DMS153 (cell line): ENCODE measurements around the gene PPP1R14D.

ENCODE experiments used
- DNase-seq: peaks from one replicate; lab custom pipeline; 2025; lab: John Stamatoyannopoulos, UW

The PPP1R14D gene

GRCh38 chr15:40852529-40852928 is 24.0 kb upstream of the PPP1R14D start:
- DNase-seq = no peak

- DNase-seq = no peak
Measured at GRCh38 chr15:40850576-40851112, 22.1 kb upstream of the PPP1R14D start.

- peak; percentile 69 for DNase-seq
Measured at GRCh38 chr15:40847223-40847961, 18.9 kb upstream of the PPP1R14D start.

GRCh38 chr15:40846841-40847222 is 18.3 kb upstream of the PPP1R14D start:
- DNase-seq = no peak

GRCh38 chr15:40845511-40846284 is 17.2 kb upstream of the PPP1R14D start:
- DNase-seq = peak; percentile 31

- DNase-seq = no peak
Measured at GRCh38 chr15:40845036-40845435, 16.5 kb upstream of the PPP1R14D start.

GRCh38 chr15:40844696-40845030 is 16.2 kb upstream of the PPP1R14D start:
- no peak for DNase-seq

GRCh38 chr15:40843885-40844695 is 15.6 kb upstream of the PPP1R14D start, which contains the start of gene SPINT1:
Gene SPINT1, plus strand, starts transcription at chr15:40844048. Its CDS starts 507 bp downstream, at chr15:40844555.
- DNase-seq = no peak

- no peak for DNase-seq
Measured at GRCh38 chr15:40843261-40843884, 14.9 kb upstream of the PPP1R14D start.

GRCh38 chr15:40841741-40842140 is 13.2 kb upstream of the PPP1R14D start:
- DNase-seq = no peak

GRCh38 chr15:40838756-40839155 is 10.2 kb upstream of the PPP1R14D start:
- DNase-seq = no peak

GRCh38 chr15:40836020-40836419 is 7.5 kb upstream of the PPP1R14D start:
- DNase-seq = no peak

GRCh38 chr15:40832903-40833302 is 4.4 kb upstream of the PPP1R14D start:
- no peak for DNase-seq

- no peak for DNase-seq
Measured at GRCh38 chr15:40831861-40832260, 3.4 kb upstream of the PPP1R14D start.

- peak; percentile 94 for DNase-seq
Measured at GRCh38 chr15:40830884-40831283, 2.4 kb upstream of the PPP1R14D start.

- no peak for DNase-seq
Measured at GRCh38 chr15:40829115-40829514, 607 bp upstream of the PPP1R14D start.

- no peak for DNase-seq
Measured at GRCh38 chr15:40826423-40827075, 2.0 kb downstream of the PPP1R14D start.

GRCh38 chr15:40825661-40826422 is 2.7 kb downstream of the PPP1R14D start:
- DNase-seq = no peak

- DNase-seq = peak; percentile 42
Measured at GRCh38 chr15:40823572-40824343, 4.8 kb downstream of the PPP1R14D start.

- no peak for DNase-seq
Measured at GRCh38 chr15:40821195-40821594, 7.3 kb downstream of the PPP1R14D start.
